ENCODE data around the gene SRGAP3. TPM values are rescaled to one million over a fixed set of nuclear protein-coding genes. Genes with fewer than 3 reads are reported as not detected.

The SRGAP3 gene
- total RNA-seq, 1 experiment from 2014 or later = 0.69 TPM

GRCh38 chr3:8954938-8955763 lies 294.3 kb downstream of the SRGAP3 start:
- CTCF ChIA-PET = no interaction called here
- Histone ChIP-seq H3K36me3 (ENCODE audit: insufficient read depth, low read length, poor library complexity, severe bottlenecking) (peaks cover 11% of the 10 kb centered on the region), H3K4me1 (ENCODE audit: insufficient read depth, low read length, poor library complexity, severe bottlenecking) (peaks cover 6% of the 10 kb centered on the region), H3K27me3 (replicated peaks; ENCODE audit: insufficient read depth, low read depth, low read length, poor library complexity) (no peaks in the 10 kb centered on the region), H3K27ac (ENCODE audit: low read depth, low read length, poor library complexity, severe bottlenecking) (no peak overlapping the region), H3K9me3 (ENCODE audit: low read depth, low read length, poor library complexity, severe bottlenecking) (no peaks in the 10 kb centered on the region), H3K4me3 (ENCODE audit: low read depth, low read length, poor library complexity, severe bottlenecking) (no peak overlapping the region)
- no TSS peak for BruUV-seq (replicated peaks)
- no peak for TF ChIP-seq CTCF (conservative IDR thresholded peaks at IDR 0.05; ENCODE audit: low read depth, low read length)
- no peak for TF ChIP-seq EZH2 (IDR thresholded peaks at IDR 0.05; ENCODE audit: borderline replicate concordance, low read depth, low read length, poor library complexity, severe bottlenecking)
- intact Hi-C loops (cut with micrococcal nuclease; ENCODE audit: unreplicated experiment) = no loop called here
- POLR2A ChIA-PET (ENCODE audit: low non-redundant PET) = no interaction called here
- no peak for DNase-seq (ENCODE audit: low spot score)

- no peak for DNase-seq (ENCODE audit: low spot score)
- Histone ChIP-seq H3K36me3 (ENCODE audit: insufficient read depth, low read length, poor library complexity, severe bottlenecking) (peaks cover 5% of the 10 kb centered on the region), H3K27me3 (replicated peaks; ENCODE audit: insufficient read depth, low read depth, low read length, poor library complexity) (no peaks in the 10 kb centered on the region), H3K4me3 (ENCODE audit: low read depth, low read length, poor library complexity, severe bottlenecking) (no peak overlapping the region), H3K9me3 (ENCODE audit: low read depth, low read length, poor library complexity, severe bottlenecking) (no peaks in the 10 kb centered on the region), H3K27ac (ENCODE audit: low read depth, low read length, poor library complexity, severe bottlenecking) (no peak overlapping the region), H3K4me1 (ENCODE audit: insufficient read depth, low read length, poor library complexity, severe bottlenecking) (peaks cover 16% of the 10 kb centered on the region)
- BruUV-seq (replicated peaks) = no TSS peak
- ChIA-PET POLR2A (ENCODE audit: low non-redundant PET) (no interaction called here), CTCF (no interaction called here)
- intact Hi-C loops (cut with micrococcal nuclease; ENCODE audit: unreplicated experiment) = no loop called here
- no peak for TF ChIP-seq CTCF (conservative IDR thresholded peaks at IDR 0.05; ENCODE audit: low read depth, low read length)
- no peak for TF ChIP-seq EZH2 (IDR thresholded peaks at IDR 0.05; ENCODE audit: borderline replicate concordance, low read depth, low read length, poor library complexity, severe bottlenecking)
These were observed 296.1 kb downstream of the SRGAP3 start for GRCh38 chr3:8953313-8953712.

GRCh38 chr3:8952130-8952529 lies 297.3 kb downstream of the SRGAP3 start:
- intact Hi-C loops (cut with micrococcal nuclease; ENCODE audit: unreplicated experiment) = no loop called here

More at GRCh38 chr3:8952130-8952529, 297.3 kb downstream of the SRGAP3 start:
- peaks cover 16% of the 10 kb centered on the region for H3K4me1 ChIP-seq (ENCODE audit: insufficient read depth, low read length, poor library complexity, severe bottlenecking)
- H3K27me3 ChIP-seq (replicated peaks; ENCODE audit: insufficient read depth, low read depth, low read length, poor library complexity) = no peaks in the 10 kb centered on the region
- no peak for TF ChIP-seq EZH2 (IDR thresholded peaks at IDR 0.05; ENCODE audit: borderline replicate concordance, low read depth, low read length, poor library complexity, severe bottlenecking)
- H3K27ac ChIP-seq (ENCODE audit: low read depth, low read length, poor library complexity, severe bottlenecking) = no peak overlapping the region
- BruUV-seq (replicated peaks) = no TSS peak
- ChIA-PET POLR2A (ENCODE audit: low non-redundant PET) (no interaction called here), CTCF (no interaction called here)
- no peaks in the 10 kb centered on the region for H3K9me3 ChIP-seq (ENCODE audit: low read depth, low read length, poor library complexity, severe bottlenecking)
- H3K4me3 ChIP-seq (ENCODE audit: low read depth, low read length, poor library complexity, severe bottlenecking) = no peak overlapping the region
- DNase-seq (ENCODE audit: low spot score) = no peak
- H3K36me3 ChIP-seq (ENCODE audit: insufficient read depth, low read length, poor library complexity, severe bottlenecking) = no peaks in the 10 kb centered on the region

Data from A673 (cell line).